NCI-H128 (cell line): ENCODE results near the gene PCDH7.

Experiments used
- DNase-seq: peaks from one replicate; lab custom pipeline; 2025; ENCODE audit not compliant: unreplicated experiment; lab: John Stamatoyannopoulos, UW

Gene PCDH7

GRCh38 chr4:30776921-30777415, 56.8 kb downstream of the PCDH7 start:
- no peak for DNase-seq
